CD8-positive, alpha-beta memory T cell (primary cell): ENCODE results near the gene PROC. TPM values are rescaled to one million over a fixed set of nuclear protein-coding genes. Genes with fewer than 3 reads are reported as not detected.
"Not testable (repeated sequence)": the region's sequence is repeated elsewhere in the genome, so short reads cannot be mapped to it uniquely, and the experiment has no call there.

Source experiments
- CTCF ChIA-PET: fragments of 350-600 bp; sonication (Branson Sonifier 250); formaldehyde crosslinking; loops from one replicate; lab custom pipeline; 2021; ENCODE audit warnings: antibody characterized with exemption; lab: Charles Lee
- POLR2A ChIA-PET: fragments of 350-600 bp; sonication (Branson Sonifier 250); formaldehyde crosslinking; loops from one replicate; lab custom pipeline; 2021; ENCODE audit warnings: antibody characterized with exemption; lab: Charles Lee
- DNase-seq, 5 donors: peaks; one replicate each; pipeline versions ENCODE4 v3.0.0 to v3.0.0-alpha.2; 2020 to 2022; ENCODE audit warnings: mixed read lengths in 1 of 5
- H3K27ac ChIP-seq: one replicate; pipeline ENCODE4 v1.7.0; 2013; ENCODE audit warnings: low read depth, mild to moderate bottlenecking, low read length, moderate library complexity
- H3K27me3 ChIP-seq: 2 replicates; pipeline ENCODE4 v1.7.0; 2013; ENCODE audit warnings: low read length, mild to moderate bottlenecking; ENCODE audit not compliant: insufficient read depth, poor library complexity, severe bottlenecking
- H3K36me3 ChIP-seq: 2 replicates; pipeline ENCODE4 v1.7.0; 2013; ENCODE audit warnings: mild to moderate bottlenecking, low read length, moderate library complexity; ENCODE audit not compliant: insufficient read depth
- H3K4me1 ChIP-seq: 2 replicates; pipeline ENCODE4 v1.7.0; 2013; ENCODE audit warnings: mild to moderate bottlenecking, low read length, moderate library complexity; ENCODE audit not compliant: insufficient read depth
- H3K4me3 ChIP-seq: 2 replicates; pipeline ENCODE4 v1.7.0; 2013; ENCODE audit warnings: mild to moderate bottlenecking, low read length
- H3K9me3 ChIP-seq: 2 replicates; pipeline ENCODE4 v1.7.0; 2013; ENCODE audit warnings: mild to moderate bottlenecking, low read length
- H3K27ac Mint-ChIP-seq, 8 donors: one replicate each; pipeline ENCODE4 v1.8.0; 2020 to 2021; ENCODE audit warnings: mixed read lengths in 8 of 8, mild to moderate bottlenecking in 6 of 8, inconsistent platforms in 3 of 8, moderate library complexity in 3 of 8
- H3K27me3 Mint-ChIP-seq, 2 donors: one replicate each; pipeline ENCODE4 v1.8.0; 2020 to 2021; ENCODE audit warnings: mixed read lengths in 2 of 2, mild to moderate bottlenecking in 1 of 2, moderate library complexity in 1 of 2
- H3K36me3 Mint-ChIP-seq, 3 donors: one replicate each; pipeline ENCODE4 v1.8.0; 2020 to 2021; ENCODE audit warnings: mixed read lengths in 3 of 3, inconsistent platforms in 1 of 3, mild to moderate bottlenecking in 1 of 3
- H3K4me1 Mint-ChIP-seq, 3 donors: one replicate each; pipeline ENCODE4 v1.8.0; 2020 to 2021; ENCODE audit warnings: mixed read lengths in 3 of 3, inconsistent platforms in 1 of 3, mild to moderate bottlenecking in 1 of 3
- H3K4me3 Mint-ChIP-seq, 7 donors: one replicate each; pipeline ENCODE4 v1.8.0; 2020 to 2021; ENCODE audit warnings: mixed read lengths in 7 of 7, mild to moderate bottlenecking in 6 of 7, moderate library complexity in 4 of 7, inconsistent platforms in 2 of 7
- H3K9me3 Mint-ChIP-seq, 5 donors: one replicate each; pipeline ENCODE4 v1.8.0; 2020 to 2022; ENCODE audit warnings: mixed read lengths in 5 of 5, mild to moderate bottlenecking in 3 of 5, moderate library complexity in 2 of 5, inconsistent platforms in 1 of 5
- polyA plus RNA-seq: library from polyadenylated mRNA; unstranded; fragments of 300-500 nt; fragmentation: Illumina TruSeq; gene quantifications from one replicate; pipeline ENCODE4 v1.2.3, GENCODE V29; 2021
- total RNA-seq, 2 experiments: library from RNA; stranded (reverse); gene quantifications; one replicate each; pipeline ENCODE4 v1.2.3, GENCODE V29; 2021

The PROC gene
- total and polyA plus RNA-seq, 3 experiments from 2014 or later, result 0.13 TPM; not detected in 2

- peaks cover 7 to 20% (median 18%) of the 10 kb centered on the region in 5 donors for H3K9me3 Mint-ChIP-seq
- peaks cover 0 to 3% of the 10 kb centered on the region in 2 donors for H3K27me3 Mint-ChIP-seq
- POLR2A ChIA-PET, result no interaction called here
- no peaks in the 10 kb centered on the region for H3K4me1 ChIP-seq
- no peak overlapping the region for H3K4me3 Mint-ChIP-seq
- H3K9me3 ChIP-seq, result no peaks in the 10 kb centered on the region
- no peak overlapping the region for H3K4me3 ChIP-seq
- DNase-seq, result no peak
- peaks cover 0 to 16% (median 0%) of the 10 kb centered on the region in 3 donors for H3K36me3 Mint-ChIP-seq
- no peak overlapping the region for H3K27ac Mint-ChIP-seq
- no peaks in the 10 kb centered on the region for H3K36me3 ChIP-seq
- no peaks in the 10 kb centered on the region for H3K4me1 Mint-ChIP-seq
- H3K27me3 ChIP-seq, result no peaks in the 10 kb centered on the region
- CTCF ChIA-PET, result no interaction called here
- H3K27ac ChIP-seq, result no peak overlapping the region
Observed at GRCh38 chr2:127439343-127439742, 21.1 kb downstream of the PROC start.

GRCh38 chr2:127448526-127448925, 30.3 kb downstream of the PROC start:
- H3K4me3 Mint-ChIP-seq, result no peak overlapping the region
- peaks cover 5 to 21% (median 10%) of the 10 kb centered on the region in 3 donors for H3K36me3 Mint-ChIP-seq
- H3K27ac Mint-ChIP-seq, result no peak overlapping the region
- H3K27me3 Mint-ChIP-seq, result peaks cover 3 to 7% of the 10 kb centered on the region in 2 donors
- H3K4me1 ChIP-seq, result no peaks in the 10 kb centered on the region
- no peaks in the 10 kb centered on the region for H3K9me3 ChIP-seq
- ChIA-PET POLR2A (no interaction called here), CTCF (no interaction called here)
- no peaks in the 10 kb centered on the region for H3K36me3 ChIP-seq
- H3K4me1 Mint-ChIP-seq, result no peaks in the 10 kb centered on the region
- no peak overlapping the region for H3K27ac ChIP-seq
- DNase-seq, result no peak
- peaks cover 11 to 22% (median 12%) of the 10 kb centered on the region in 5 donors for H3K9me3 Mint-ChIP-seq
- no peaks in the 10 kb centered on the region for H3K27me3 ChIP-seq
- no peak overlapping the region for H3K4me3 ChIP-seq

GRCh38 chr2:127449414-127449813, 31.2 kb downstream of the PROC start:
- H3K27ac Mint-ChIP-seq, result peak overlapping the region in 1 of 8 donors; percentile 56
- peaks cover 5 to 21% (median 15%) of the 10 kb centered on the region in 3 donors for H3K36me3 Mint-ChIP-seq
- ChIA-PET CTCF (no interaction called here), POLR2A (no interaction called here)
- Histone ChIP-seq H3K36me3 (no peaks in the 10 kb centered on the region), H3K9me3 (no peaks in the 10 kb centered on the region), H3K4me3 (no peak overlapping the region), H3K4me1 (no peaks in the 10 kb centered on the region), H3K27ac (no peak overlapping the region), H3K27me3 (no peaks in the 10 kb centered on the region)
- no peaks in the 10 kb centered on the region for H3K4me1 Mint-ChIP-seq
- no peak overlapping the region for H3K4me3 Mint-ChIP-seq
- H3K27me3 Mint-ChIP-seq, result peaks cover 3 to 7% of the 10 kb centered on the region in 2 donors
- H3K9me3 Mint-ChIP-seq, result peaks cover 9 to 16% (median 12%) of the 10 kb centered on the region in 5 donors
- no peak for DNase-seq

DNA sequence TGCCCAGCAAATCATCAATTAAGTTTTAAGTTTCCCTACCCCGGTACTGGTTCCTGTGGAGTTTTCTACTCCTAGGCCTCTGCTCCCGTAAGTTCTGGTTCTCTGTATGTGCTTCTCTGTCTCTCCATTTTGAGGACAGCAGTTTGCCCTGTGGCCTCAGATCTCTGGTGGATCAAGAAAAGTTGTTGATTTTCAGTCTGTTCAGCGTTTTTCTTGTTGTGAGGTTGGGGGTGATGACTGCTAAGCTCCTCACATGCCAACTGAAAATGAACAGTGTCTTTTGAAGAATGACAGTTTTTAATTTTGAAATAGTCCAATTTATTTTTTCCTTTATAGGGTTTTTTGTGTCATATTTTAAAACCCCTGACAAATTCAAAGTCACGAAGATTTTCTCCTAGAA, 31.7 kb downstream of the PROC start:
- H3K4me1 Mint-ChIP-seq, result no peaks in the 10 kb centered on the region
- H3K27ac Mint-ChIP-seq, result no peak overlapping the region
- no peak overlapping the region for H3K4me3 Mint-ChIP-seq
- Histone ChIP-seq H3K27ac (no peak overlapping the region), H3K4me3 (no peak overlapping the region), H3K36me3 (no peaks in the 10 kb centered on the region), H3K9me3 (no peaks in the 10 kb centered on the region), H3K27me3 (no peaks in the 10 kb centered on the region), H3K4me1 (no peaks in the 10 kb centered on the region)
- H3K9me3 Mint-ChIP-seq, result peaks cover 8 to 14% (median 12%) of the 10 kb centered on the region in 5 donors
- H3K27me3 Mint-ChIP-seq, result peaks cover 3 to 7% of the 10 kb centered on the region in 2 donors
- ChIA-PET CTCF (no interaction called here), POLR2A (no interaction called here)
- no peak for DNase-seq
- peaks cover 5 to 21% (median 17%) of the 10 kb centered on the region in 3 donors for H3K36me3 Mint-ChIP-seq

DNA sequence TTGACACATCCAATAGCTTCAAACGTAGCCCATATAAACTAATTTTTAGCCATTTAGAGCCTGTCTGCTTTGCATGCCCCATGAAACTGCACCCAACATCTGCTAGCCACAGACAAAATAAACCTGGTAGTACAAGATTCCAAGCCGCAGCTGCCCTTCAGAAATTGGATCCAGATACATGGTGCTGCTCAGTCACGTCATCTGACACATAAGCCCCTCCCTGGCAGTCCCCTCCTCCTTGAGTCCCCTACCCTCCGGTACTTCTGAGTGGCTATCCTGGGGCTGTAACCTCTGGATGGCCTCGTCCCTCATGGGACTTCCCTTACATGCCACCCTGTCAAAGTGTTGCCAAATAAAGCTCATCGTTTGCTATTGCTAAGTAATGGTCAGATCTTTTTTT, 33.8 kb downstream of the PROC start:
- ChIA-PET CTCF (no interaction called here), POLR2A (no interaction called here)
- no peak overlapping the region for H3K4me3 ChIP-seq

DNA sequence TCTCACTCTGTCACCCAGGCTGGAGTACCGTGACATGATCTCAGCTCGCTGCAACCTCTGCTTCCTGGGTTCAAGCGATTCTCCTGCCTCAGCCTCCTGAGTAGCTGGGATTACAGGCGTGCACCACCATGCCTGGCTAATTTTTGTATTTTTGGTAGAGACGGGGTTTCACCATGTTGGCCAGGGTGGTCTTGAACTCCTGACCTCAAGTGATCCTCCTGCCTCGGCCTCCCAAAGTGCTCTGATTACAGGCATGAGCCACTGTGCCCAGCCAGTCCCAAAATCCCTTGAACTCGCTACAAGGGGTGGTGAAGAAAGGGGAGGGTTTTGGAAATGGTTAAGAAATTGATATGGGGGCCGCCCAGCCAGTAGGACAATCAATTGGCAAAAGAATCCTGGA, 34.2 kb downstream of the PROC start:
- H3K4me3 ChIP-seq, DNase-seq, H3K27me3 ChIP-seq, H3K27me3 Mint-ChIP-seq, H3K27ac ChIP-seq, H3K4me3 Mint-ChIP-seq, H3K4me1 ChIP-seq, H3K9me3 Mint-ChIP-seq, H3K36me3 ChIP-seq, H3K27ac Mint-ChIP-seq, CTCF ChIA-PET, POLR2A ChIA-PET, H3K9me3 ChIP-seq: not testable (repeated sequence)
- Mint-ChIP-seq H3K4me1 (peaks cover 0 to 13% (median 9%) of the 10 kb centered on the region in 3 donors), H3K36me3 (peaks cover 5 to 25% (median 24%) of the 10 kb centered on the region in 3 donors)

More for the DNA sequence above, 33.8 kb downstream of the PROC start:
- Mint-ChIP-seq H3K27me3 (peaks cover 3 to 4% of the 10 kb centered on the region in 2 donors), H3K36me3 (peaks cover 5 to 25% (median 21%) of the 10 kb centered on the region in 3 donors), H3K9me3 (peaks cover under 1 to 7% (median 5%) of the 10 kb centered on the region in 5 donors), H3K27ac (no peak overlapping the region), H3K4me1 (peaks cover 0 to 13% (median 9%) of the 10 kb centered on the region in 3 donors), H3K4me3 (no peak overlapping the region)
- Histone ChIP-seq H3K36me3 (no peaks in the 10 kb centered on the region), H3K9me3 (no peaks in the 10 kb centered on the region), H3K27me3 (no peaks in the 10 kb centered on the region), H3K4me1 (no peaks in the 10 kb centered on the region), H3K27ac (no peak overlapping the region)
- no peak for DNase-seq

- Histone ChIP-seq H3K9me3 (no peaks in the 10 kb centered on the region), H3K4me1 (no peaks in the 10 kb centered on the region), H3K4me3 (no peak overlapping the region), H3K27me3 (no peaks in the 10 kb centered on the region), H3K27ac (no peak overlapping the region), H3K36me3 (no peaks in the 10 kb centered on the region)
- H3K27me3 Mint-ChIP-seq, result peaks cover 3 to 4% of the 10 kb centered on the region in 2 donors
- peaks cover 5 to 27% (median 20%) of the 10 kb centered on the region in 3 donors for H3K36me3 Mint-ChIP-seq
- H3K4me3 Mint-ChIP-seq, result no peak overlapping the region
- H3K9me3 Mint-ChIP-seq, result no peaks in the 10 kb centered on the region
- no peak overlapping the region for H3K27ac Mint-ChIP-seq
- no peak for DNase-seq
- H3K4me1 Mint-ChIP-seq, result peaks cover 0 to 13% (median 9%) of the 10 kb centered on the region in 3 donors
- ChIA-PET POLR2A (no interaction called here), CTCF (no interaction called here)
Observed at GRCh38 chr2:127453013-127453391, 34.8 kb downstream of the PROC start.

GRCh38 chr2:127453392-127454171, 35.4 kb downstream of the PROC start:
- POLR2A ChIA-PET, result no interaction called here

More at GRCh38 chr2:127453392-127454171, 35.4 kb downstream of the PROC start:
- no peak for DNase-seq
- no peaks in the 10 kb centered on the region for H3K9me3 Mint-ChIP-seq
- H3K27ac Mint-ChIP-seq, result no peak overlapping the region
- H3K36me3 Mint-ChIP-seq, result peaks cover 5 to 27% (median 16%) of the 10 kb centered on the region in 3 donors
- Histone ChIP-seq H3K36me3 (no peaks in the 10 kb centered on the region), H3K4me1 (no peaks in the 10 kb centered on the region), H3K4me3 (no peak overlapping the region), H3K9me3 (no peaks in the 10 kb centered on the region), H3K27ac (no peak overlapping the region), H3K27me3 (no peaks in the 10 kb centered on the region)
- CTCF ChIA-PET, result no interaction called here
- H3K27me3 Mint-ChIP-seq, result peaks cover under 1 to 3% of the 10 kb centered on the region in 2 donors
- H3K4me3 Mint-ChIP-seq, result no peak overlapping the region
- H3K4me1 Mint-ChIP-seq, result peaks cover 0 to 13% (median 9%) of the 10 kb centered on the region in 3 donors
